SK-N-SH (cell line): ENCODE data around the gene PIF1.

Source experiments
- ELF1 ChIP-seq: IDR thresholded peaks from 2 replicates; pipeline ENCODE4 v1.4.0; 2012
- EZH2phosphoT487 ChIP-seq: fragments of 200-600 bp; sonication (generic); IDR thresholded peaks from 2 replicates; pipeline ENCODE4 v1.6.1; 2017; ENCODE audit warnings: low read depth, mixed run types, mild to moderate bottlenecking, antibody characterized with exemption, moderate library complexity, borderline replicate concordance
- MAX ChIP-seq: IDR thresholded peaks from 2 replicates; pipeline ENCODE4 v1.4.0; 2012; ENCODE audit warnings: low read depth
- POLR2AphosphoS5 ChIP-seq: IDR thresholded peaks from 2 replicates; pipeline ENCODE4 v1.6.1; 2012; ENCODE audit warnings: low read depth, low read length
- RAD21 ChIP-seq: IDR thresholded peaks from 2 replicates; pipeline ENCODE4 v1.6.1; 2012; ENCODE audit warnings: mild to moderate bottlenecking, low read length
- RFX5 ChIP-seq: IDR thresholded peaks from 2 replicates; pipeline ENCODE4 v1.6.1; 2012; ENCODE audit warnings: mild to moderate bottlenecking, improper control_type of control experiment, low read length
- RXRA ChIP-seq: IDR thresholded peaks from 2 replicates; pipeline ENCODE4 v1.4.0; 2012; ENCODE audit warnings: low read depth, mild to moderate bottlenecking, borderline replicate concordance
- SMC3 ChIP-seq: IDR thresholded peaks from 2 replicates; pipeline ENCODE4 v1.6.1; 2012; ENCODE audit warnings: low read depth, low read length, improper control_type of control experiment
- TAF1 ChIP-seq: IDR thresholded peaks from 2 replicates; pipeline ENCODE4 v1.6.1; 2012; ENCODE audit warnings: low read depth, mild to moderate bottlenecking, low read length, moderate library complexity, borderline replicate concordance
- TF ChIP-seq, protein P1 (sequence below): fragments of 200-600 bp; sonication (generic); IDR thresholded peaks from 2 replicates; pipeline ENCODE4 v1.6.1; 2017; ENCODE audit warnings: antibody characterized with exemption, mild to moderate bottlenecking, moderate library complexity
- TF ChIP-seq, protein P2 (sequence below): fragments of 150-350 bp; IDR thresholded peaks from 2 replicates; pipeline ENCODE4 v1.6.1; 2017; ENCODE audit warnings: antibody characterized with exemption, low read length, low read depth, borderline replicate concordance

DNA sequence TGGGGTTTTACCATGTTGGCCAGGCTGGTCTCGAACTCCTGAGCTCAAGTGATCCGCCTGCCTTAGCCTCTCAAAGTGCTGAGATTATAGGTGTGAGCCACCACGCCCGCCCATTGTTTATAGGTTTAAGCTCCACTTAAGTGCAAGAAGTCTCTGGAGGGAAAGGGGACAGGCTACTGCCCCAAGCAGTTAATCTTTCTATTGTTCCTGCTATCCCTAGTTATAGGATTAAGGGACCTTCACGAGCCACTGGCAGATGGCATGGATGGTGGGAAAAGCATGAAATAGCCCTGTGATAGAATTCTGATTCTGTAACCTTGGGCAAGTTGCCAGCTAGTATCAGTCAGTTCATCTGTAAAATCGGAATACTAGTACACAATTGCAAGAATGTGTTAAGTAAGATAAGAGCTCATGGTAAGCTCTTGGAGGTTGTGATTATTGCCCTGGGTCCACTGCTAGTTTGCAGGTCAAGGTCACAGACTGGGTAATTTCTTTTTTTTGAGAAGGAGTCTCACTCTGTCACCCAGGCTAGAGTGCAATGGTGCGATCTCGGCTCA is 44.8 kb downstream of the PIF1 start:
- TF ChIP-seq RFX5 (no peak), RAD21 (no peak), ELF1 (no peak), RXRA (no peak), POLR2AphosphoS5 (no peak), TAF1 (no peak), MAX (no peak), EZH2phosphoT487 (no peak), SMC3 (no peak)
- TF ChIP-seq, protein P1, sequence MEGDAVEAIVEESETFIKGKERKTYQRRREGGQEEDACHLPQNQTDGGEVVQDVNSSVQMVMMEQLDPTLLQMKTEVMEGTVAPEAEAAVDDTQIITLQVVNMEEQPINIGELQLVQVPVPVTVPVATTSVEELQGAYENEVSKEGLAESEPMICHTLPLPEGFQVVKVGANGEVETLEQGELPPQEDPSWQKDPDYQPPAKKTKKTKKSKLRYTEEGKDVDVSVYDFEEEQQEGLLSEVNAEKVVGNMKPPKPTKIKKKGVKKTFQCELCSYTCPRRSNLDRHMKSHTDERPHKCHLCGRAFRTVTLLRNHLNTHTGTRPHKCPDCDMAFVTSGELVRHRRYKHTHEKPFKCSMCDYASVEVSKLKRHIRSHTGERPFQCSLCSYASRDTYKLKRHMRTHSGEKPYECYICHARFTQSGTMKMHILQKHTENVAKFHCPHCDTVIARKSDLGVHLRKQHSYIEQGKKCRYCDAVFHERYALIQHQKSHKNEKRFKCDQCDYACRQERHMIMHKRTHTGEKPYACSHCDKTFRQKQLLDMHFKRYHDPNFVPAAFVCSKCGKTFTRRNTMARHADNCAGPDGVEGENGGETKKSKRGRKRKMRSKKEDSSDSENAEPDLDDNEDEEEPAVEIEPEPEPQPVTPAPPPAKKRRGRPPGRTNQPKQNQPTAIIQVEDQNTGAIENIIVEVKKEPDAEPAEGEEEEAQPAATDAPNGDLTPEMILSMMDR = no peak
- TF ChIP-seq, protein P2, sequence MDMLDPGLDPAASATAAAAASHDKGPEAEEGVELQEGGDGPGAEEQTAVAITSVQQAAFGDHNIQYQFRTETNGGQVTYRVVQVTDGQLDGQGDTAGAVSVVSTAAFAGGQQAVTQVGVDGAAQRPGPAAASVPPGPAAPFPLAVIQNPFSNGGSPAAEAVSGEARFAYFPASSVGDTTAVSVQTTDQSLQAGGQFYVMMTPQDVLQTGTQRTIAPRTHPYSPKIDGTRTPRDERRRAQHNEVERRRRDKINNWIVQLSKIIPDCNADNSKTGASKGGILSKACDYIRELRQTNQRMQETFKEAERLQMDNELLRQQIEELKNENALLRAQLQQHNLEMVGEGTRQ = no peak
